Osteocyte (in vitro differentiated cells): ENCODE data around the gene PHGDH. TPM values are rescaled to one million over a fixed set of nuclear protein-coding genes. Genes with fewer than 3 reads are reported as not detected.

Source experiments
- DNase-seq: peaks from one replicate; pipeline ENCODE4 v3.0.0; 2021; ENCODE audit warnings: mixed read lengths; ENCODE audit not compliant: unreplicated experiment; ENCODE audit errors: extremely low spot score
- H3K27ac Mint-ChIP-seq: one replicate; pipeline ENCODE4 v1.8.0; 2021; ENCODE audit warnings: mild to moderate bottlenecking, mixed read lengths; ENCODE audit not compliant: unreplicated experiment
- H3K27me3 Mint-ChIP-seq: one replicate; pipeline ENCODE4 v1.8.0; 2021; ENCODE audit warnings: mixed read lengths; ENCODE audit not compliant: unreplicated experiment
- H3K36me3 Mint-ChIP-seq: one replicate; pipeline ENCODE4 v1.8.0; 2021; ENCODE audit warnings: mixed read lengths; ENCODE audit not compliant: unreplicated experiment
- H3K4me1 Mint-ChIP-seq: one replicate; pipeline ENCODE4 v1.8.0; 2021; ENCODE audit warnings: mixed read lengths; ENCODE audit not compliant: unreplicated experiment
- H3K4me3 Mint-ChIP-seq: one replicate; pipeline ENCODE4 v1.8.0; 2021; ENCODE audit warnings: mild to moderate bottlenecking, moderate library complexity, mixed read lengths; ENCODE audit not compliant: unreplicated experiment
- H3K9me3 Mint-ChIP-seq: one replicate; pipeline ENCODE4 v1.8.0; 2021; ENCODE audit warnings: mixed read lengths; ENCODE audit not compliant: unreplicated experiment
- total RNA-seq: library from RNA; stranded (reverse); gene quantifications from 2 replicates; pipeline ENCODE4 v1.2.1, GENCODE V29; 2021
- TF ChIP-seq, protein P1 (sequence below): fragments of 200-600 bp; sonication (generic); IDR thresholded peaks from 2 replicates; pipeline ENCODE4 v1.5.0; 2021; ENCODE audit warnings: antibody characterized with exemption, mild to moderate bottlenecking, moderate library complexity

The PHGDH gene
- total RNA-seq, 1 donor from 2014 or later, result 271 TPM

DNA sequence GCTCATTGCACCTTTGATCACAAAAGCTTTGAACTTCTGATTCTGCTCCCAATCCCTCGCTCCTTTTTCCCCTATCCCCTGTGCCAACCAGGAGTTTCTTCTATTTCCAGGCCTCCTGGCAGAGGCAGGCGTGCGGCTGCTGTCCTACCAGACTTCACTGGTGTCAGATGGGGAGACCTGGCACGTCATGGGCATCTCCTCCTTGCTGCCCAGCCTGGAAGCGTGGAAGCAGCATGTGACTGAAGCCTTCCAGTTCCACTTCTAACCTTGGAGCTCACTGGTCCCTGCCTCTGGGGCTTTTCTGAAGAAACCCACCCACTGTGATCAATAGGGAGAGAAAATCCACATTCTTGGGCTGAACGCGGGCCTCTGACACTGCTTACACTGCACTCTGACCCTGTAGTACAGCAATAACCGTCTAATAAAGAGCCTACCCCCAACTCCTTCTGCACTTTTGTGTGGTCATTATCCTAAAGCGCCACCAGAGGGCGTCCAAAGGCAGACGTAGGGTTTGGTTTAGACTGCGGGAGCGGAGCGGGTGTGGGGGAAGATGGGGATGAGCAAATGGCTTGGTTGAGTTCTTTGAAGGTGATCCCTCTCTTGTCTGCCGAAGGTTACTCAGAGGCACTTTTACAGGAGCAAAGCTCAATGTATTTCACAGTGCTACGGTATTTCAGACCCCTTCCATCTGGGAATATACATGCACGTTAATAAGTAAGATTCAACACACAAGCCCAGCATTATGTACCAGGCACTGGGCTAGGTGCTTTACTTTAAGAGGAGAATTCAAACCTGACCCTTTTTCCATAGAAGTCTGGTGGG is 32.3 kb downstream of the PHGDH start:
- Mint-ChIP-seq H3K36me3 (peaks cover 44% of the 10 kb centered on the region), H3K27ac (no peak overlapping the region), H3K27me3 (no peaks in the 10 kb centered on the region), H3K9me3 (no peaks in the 10 kb centered on the region), H3K4me3 (no peak overlapping the region), H3K4me1 (peaks cover 6% of the 10 kb centered on the region)
- TF ChIP-seq, protein P1, sequence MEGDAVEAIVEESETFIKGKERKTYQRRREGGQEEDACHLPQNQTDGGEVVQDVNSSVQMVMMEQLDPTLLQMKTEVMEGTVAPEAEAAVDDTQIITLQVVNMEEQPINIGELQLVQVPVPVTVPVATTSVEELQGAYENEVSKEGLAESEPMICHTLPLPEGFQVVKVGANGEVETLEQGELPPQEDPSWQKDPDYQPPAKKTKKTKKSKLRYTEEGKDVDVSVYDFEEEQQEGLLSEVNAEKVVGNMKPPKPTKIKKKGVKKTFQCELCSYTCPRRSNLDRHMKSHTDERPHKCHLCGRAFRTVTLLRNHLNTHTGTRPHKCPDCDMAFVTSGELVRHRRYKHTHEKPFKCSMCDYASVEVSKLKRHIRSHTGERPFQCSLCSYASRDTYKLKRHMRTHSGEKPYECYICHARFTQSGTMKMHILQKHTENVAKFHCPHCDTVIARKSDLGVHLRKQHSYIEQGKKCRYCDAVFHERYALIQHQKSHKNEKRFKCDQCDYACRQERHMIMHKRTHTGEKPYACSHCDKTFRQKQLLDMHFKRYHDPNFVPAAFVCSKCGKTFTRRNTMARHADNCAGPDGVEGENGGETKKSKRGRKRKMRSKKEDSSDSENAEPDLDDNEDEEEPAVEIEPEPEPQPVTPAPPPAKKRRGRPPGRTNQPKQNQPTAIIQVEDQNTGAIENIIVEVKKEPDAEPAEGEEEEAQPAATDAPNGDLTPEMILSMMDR, result peak; percentile 76
- DNase-seq, result no peak

DNA sequence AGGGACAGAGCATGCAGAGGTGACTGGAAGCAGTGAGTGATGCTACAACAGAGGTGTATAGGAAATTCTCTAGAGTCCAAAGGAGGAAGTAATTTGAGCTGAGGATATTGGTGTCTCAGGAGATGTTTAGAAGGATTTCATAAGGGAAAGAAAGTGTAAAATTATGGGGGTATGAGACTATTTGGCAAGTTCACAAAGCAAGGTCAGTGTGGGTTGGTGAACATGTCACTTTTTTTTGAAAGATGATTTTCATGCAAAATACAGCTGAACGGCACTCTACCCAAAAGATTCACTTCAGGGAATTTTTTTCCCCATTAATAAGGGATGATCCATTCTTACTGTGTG is 32.8 kb downstream of the PHGDH start:
- no peak for DNase-seq
- Mint-ChIP-seq H3K4me3 (no peak overlapping the region), H3K4me1 (peaks cover 6% of the 10 kb centered on the region), H3K27me3 (peaks cover 3% of the 10 kb centered on the region), H3K36me3 (peaks cover 38% of the 10 kb centered on the region), H3K9me3 (no peaks in the 10 kb centered on the region), H3K27ac (no peak overlapping the region)
- TF ChIP-seq, protein P1, result no peak

DNA sequence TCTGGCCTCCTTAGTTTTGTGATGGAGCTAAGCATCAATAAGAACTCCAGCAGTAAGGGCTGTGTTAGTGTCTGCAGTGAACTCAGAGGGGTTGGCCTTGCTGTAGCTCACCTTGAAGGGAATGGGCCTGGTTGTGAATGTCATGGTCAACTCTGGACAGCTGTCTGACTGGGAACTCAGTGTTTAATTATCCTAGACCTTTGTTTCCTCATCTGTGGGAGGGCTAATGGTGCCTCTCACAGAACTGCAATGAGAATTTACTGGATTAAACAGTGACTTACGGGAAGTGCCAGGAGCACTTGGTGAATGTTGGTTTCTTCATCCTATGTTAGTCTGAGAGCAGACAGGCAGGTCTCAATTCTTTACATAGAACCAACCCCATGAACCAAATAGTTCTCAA is 33.3 kb downstream of the PHGDH start:
- H3K27me3 Mint-ChIP-seq, result peaks cover 7% of the 10 kb centered on the region
- no peak overlapping the region for H3K27ac Mint-ChIP-seq
- H3K9me3 Mint-ChIP-seq, result no peaks in the 10 kb centered on the region
- TF ChIP-seq, protein P1, result no peak
- no peak for DNase-seq
- no peak overlapping the region for H3K4me3 Mint-ChIP-seq
- H3K36me3 Mint-ChIP-seq, result peaks cover 33% of the 10 kb centered on the region
- H3K4me1 Mint-ChIP-seq, result peaks cover 6% of the 10 kb centered on the region

DNA sequence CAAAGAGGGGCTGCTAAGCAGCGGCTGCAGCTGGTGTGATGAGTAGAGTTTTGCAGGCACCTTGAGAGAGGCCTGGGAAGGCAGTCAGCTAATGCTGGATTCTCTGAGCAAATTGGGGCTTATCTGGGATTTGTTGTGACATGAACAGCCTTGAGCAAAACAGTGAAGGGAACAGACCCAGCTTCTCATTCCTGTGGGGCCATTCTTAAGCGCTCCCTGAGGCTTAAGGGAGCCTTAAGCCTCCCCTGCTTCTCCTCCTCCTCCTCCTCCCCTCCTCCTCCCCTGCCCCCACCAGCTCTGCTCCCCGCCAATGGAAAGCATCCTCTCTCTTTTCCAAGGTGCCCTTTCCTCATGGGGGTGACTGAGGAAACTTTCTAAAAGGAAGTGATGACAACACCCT is 35.7 kb downstream of the PHGDH start:
- Mint-ChIP-seq H3K27me3 (peaks cover 19% of the 10 kb centered on the region), H3K4me3 (no peak overlapping the region), H3K27ac (no peak overlapping the region), H3K9me3 (no peaks in the 10 kb centered on the region), H3K4me1 (peaks cover 2% of the 10 kb centered on the region), H3K36me3 (peaks cover 15% of the 10 kb centered on the region)
- TF ChIP-seq, protein P1, result no peak
- DNase-seq, result no peak

DNA sequence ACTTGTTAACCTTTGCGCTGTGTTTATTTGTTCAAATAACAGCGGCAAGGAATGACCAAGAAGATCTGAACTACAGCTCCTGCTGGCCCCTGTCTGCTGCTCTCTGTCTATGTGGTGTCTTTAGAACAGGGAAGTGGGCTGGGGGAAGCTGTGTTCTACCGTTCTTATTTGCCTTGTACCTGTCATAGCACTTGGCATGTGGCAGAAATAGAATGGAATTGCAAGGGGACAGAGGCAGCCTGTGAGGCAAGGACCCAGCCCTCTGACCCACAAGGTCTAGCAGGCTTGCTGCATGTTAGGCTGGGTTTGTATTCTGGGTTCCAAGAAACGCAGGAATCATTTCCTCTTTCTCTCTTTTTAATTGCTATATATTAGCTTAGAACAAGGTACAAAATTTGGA is 36.3 kb downstream of the PHGDH start:
- DNase-seq, result no peak
- H3K27me3 Mint-ChIP-seq, result peaks cover 21% of the 10 kb centered on the region
- TF ChIP-seq, protein P1, result no peak
- H3K36me3 Mint-ChIP-seq, result peaks cover 13% of the 10 kb centered on the region
- no peak overlapping the region for H3K4me3 Mint-ChIP-seq
- no peaks in the 10 kb centered on the region for H3K4me1 Mint-ChIP-seq
- H3K27ac Mint-ChIP-seq, result no peak overlapping the region
- no peaks in the 10 kb centered on the region for H3K9me3 Mint-ChIP-seq
